ENCODE measurements around the gene DHRS13.
A peak's percentile ranks its signal among the peaks of the same experiment; 100 is the strongest.
"Not testable (repeated sequence)": the region's sequence is repeated elsewhere in the genome, so short reads cannot be mapped to it uniquely, and the experiment has no call there.

The DHRS13 gene

DNA sequence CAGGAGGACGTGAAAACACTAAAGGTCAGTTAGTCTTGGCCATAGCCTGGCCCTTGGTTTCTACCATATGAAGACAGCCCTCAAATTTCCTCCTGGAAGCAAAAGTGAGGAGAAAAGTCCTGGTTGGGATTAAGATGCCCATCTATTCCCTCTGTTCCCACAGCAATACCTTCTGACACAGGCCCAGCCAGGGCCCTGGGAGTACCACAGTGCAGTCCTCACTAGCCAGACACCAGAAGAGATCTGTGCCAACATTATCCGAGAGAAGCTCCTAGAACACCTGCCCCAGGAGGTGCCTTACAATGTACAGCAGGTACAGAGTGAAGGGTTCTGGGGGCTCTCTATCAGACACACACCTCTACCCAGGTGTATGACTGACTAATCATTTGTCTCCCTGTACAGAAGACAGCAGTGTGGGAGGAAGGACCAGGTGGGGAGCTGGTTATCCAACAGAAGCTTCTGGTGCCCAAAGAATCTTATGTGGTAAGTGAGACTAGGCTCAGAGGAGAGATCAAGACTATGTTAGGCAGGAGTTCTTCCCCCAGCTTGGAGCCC is 44.0 kb downstream of the DHRS13 start:
- DNase-seq (ENCODE audit: low spot score), result no peak

DNA sequence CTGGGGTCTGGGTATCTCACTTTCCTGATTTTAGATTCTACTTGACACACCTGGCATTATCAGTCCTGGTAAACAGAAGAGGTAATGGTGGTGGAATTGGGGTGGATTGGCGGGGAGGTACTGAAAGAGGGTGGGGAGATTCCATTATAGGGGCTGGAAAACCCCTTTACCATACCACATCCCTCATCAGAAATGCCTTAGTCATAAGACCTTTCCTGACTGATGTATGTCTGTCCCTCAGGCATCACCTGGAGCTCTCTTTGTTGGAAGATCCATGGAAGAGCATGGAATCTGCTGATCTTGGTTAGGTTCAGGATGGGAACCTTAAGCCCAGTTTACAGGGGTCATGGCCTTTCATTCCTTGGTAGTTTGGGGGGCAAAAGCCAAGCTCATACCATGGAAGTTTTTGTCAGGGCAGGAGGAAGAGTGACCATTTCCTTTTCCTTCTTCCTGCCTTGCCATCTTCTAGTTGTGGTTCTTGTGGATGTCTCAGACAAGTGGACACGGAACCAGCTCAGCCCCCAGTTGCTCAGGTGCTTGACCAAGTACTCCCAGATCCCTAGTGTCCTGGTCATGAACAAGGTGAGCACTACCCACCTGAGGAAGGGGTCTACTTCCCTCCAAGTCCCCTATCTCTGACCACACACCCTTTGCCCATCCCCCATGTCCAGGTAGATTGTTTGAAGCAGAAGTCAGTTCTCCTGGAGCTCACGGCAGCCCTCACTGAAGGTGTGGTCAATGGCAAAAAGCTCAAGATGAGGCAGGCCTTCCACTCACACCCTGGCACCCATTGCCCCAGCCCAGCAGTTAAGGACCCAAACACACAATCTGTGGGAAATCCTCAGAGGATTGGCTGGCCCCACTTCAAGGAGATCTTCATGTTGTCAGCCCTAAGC is 44.7 kb downstream of the DHRS13 start:
- no peak for DNase-seq (ENCODE audit: low spot score)

DNA sequence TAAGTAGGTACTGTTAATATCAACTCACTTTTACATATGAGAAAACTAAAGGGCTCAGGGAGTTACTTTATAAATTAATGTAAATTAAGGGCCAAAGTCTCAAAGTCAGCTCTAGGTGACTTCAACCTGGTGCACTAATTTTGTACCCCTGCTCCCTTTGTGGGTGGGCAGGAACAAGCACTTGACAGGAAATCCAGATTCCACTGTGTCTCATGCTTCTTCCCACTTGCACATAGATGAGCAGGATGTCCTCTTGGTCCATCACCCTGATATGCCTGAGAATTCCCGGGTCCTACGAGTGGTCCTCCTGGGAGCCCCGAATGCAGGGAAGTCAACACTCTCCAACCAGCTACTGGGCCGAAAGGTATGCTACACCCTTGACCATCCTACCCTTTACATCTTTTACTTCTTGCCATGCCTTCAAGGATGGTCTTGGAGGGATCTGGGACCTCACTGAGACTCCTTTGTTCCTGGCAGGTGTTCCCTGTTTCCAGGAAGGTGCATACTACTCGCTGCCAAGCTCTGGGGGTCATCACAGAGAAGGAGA is 46.8 kb downstream of the DHRS13 start:
- no peak for DNase-seq (ENCODE audit: low spot score)

DNA sequence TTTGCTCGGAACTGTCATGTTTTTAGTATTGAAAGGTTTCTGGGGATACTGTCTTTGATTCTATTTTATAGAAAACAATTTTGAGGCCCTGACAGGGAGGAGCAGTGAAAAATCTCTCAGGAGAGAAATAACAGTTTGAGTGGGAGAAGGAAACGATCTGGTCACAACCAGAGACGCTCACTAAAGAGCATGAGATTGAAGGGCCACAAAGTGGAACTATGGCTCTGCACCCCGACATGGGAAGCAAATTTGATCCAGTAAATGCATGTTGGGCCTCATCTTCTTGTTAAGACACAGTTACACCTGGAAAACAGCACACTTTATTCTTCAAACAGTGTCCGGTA is 47.6 kb downstream of the DHRS13 start:
- DNase-seq (ENCODE audit: low spot score), result no peak

DNA sequence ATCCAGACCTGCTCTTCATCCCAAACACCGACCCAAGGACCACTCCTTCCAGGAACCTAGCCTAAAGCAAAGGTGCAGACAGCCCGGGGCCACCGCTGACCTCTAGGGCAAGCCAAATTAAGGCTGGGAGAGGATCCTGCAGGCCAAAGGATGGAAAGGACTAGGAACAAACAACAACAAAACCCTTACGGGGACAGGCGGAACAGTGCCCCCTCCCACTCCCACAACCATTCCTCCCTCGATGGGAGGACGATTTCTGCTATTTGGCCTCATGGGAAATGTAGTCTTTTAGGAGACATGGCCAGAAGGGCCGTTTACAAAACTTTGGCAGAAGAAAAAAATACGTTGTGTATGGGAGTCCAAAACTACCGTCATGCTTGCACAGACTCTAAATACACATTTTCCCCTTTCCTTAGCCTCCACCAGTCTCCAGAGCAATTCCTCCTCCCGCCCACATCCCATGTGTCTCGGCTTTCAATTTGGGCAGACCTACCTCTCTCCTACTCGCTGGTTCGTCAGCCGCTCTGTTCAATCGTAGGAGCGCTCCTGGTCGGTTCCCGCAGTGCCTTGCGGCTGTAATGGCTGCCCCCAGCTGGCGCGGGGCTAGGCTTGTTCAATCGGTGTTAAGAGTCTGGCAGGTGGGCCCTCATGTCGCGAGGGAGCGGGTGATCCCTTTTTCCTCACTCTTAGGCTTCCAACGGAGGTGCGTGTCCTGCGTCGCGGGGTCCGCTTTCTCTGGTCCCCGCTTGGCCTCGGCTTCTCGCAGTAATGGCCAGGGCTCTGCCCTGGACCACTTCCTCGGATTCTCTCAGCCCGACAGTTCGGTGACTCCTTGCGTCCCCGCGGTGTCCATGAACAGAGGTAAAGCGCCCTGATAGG is 48.2 kb downstream of the DHRS13 start, which contains the start of gene ERAL1:
Gene ERAL1, plus strand, starts transcription at position 560 of the 879 bp plus-strand sequence. Its CDS starts 19 bp downstream, at position 579.
- DNase-seq (ENCODE audit: low spot score), result peak; percentile 95

DNA sequence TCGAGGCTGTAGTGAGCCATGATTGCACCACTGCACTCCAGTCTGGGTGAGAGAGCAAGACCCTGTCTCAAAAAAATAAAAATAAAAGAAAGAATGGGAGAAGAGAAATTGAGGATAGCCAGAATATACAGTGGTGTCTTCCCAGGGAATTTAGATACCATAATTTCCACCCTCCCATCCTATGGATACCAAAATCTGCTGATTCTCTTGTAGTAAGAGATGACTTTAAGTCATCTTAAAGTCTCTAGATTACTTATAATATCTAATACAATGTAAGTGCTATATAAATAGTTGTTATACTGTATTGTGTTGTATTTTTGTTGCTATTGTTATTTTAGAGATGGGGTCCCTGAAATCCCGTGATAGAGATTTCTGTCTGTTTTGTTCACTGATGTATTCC is 49.6 kb downstream of the DHRS13 start:
- no peak for DNase-seq (ENCODE audit: low spot score)

DNA sequence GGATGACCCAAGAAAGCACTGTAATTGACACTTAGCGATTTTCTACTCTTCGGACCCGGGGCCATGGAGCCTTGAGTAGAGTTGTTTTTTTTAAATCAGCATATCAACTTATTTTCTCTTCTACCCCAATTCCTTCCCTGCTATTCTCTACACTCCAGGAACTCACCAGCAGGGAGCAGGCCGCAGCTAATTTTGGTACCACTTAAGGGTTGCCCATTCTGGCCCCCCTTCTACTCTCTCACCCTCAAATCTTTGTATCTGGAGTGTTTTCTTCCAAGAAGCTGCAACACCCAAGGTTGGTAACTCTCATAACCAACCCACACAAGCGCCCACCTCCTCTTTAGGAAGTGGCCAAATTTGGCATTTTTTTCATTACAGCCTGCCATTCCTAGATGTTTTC is 53.6 kb downstream of the DHRS13 start:
- no peak for DNase-seq (ENCODE audit: low spot score)

DNA sequence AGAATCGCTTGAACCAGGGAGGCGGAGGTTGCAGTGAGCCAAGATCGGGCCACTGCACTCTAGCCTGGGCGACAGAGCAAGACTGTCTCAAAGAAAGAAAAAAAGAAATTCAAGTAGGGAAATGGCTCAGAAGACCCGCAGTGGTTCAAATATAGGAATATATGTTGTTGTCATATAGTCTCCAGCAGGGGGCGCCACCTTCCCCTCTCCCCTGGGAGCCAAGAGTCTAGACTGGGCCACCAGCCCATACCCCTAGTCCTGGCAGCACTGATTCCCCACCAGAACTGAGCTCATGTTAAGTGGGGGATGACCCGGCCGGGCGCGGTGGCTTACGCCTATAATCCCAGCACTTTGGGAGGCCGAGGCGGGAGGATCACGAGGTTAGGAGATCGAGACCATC is 54.2 kb downstream of the DHRS13 start:
- DNase-seq (ENCODE audit: low spot score), result not testable (repeated sequence)
